G401 (cell line): ENCODE measurements around the gene ZNF487. TPM values are rescaled to one million over a fixed set of nuclear protein-coding genes. Genes with fewer than 3 reads are reported as not detected.
"Not testable (repeated sequence)": the region's sequence is repeated elsewhere in the genome, so short reads cannot be mapped to it uniquely, and the experiment has no call there.

Source experiments
- DNase-seq: peaks from one replicate; pipeline ENCODE4 v3.0.0-alpha.2; 2015; ENCODE audit warnings: low spot score
- in situ Hi-C: cut with HindIII; loops from 2 replicates; pipeline ENCODE4 v1.10.0; 2016; ENCODE audit warnings: low sequenced_read_pairs, mixed read lengths
- total RNA-seq: library from RNA; depleted of rRNA; stranded (reverse); fragments of >200 nt; shearing (Covaris generic); gene quantifications from 2 replicates; pipeline ENCODE4 v1.2.3, GENCODE V29; 2014

The ZNF487 gene
- total RNA-seq, 1 experiment from 2014 or later: 10.5 TPM

- in situ Hi-C loops: no loop called here
- DNase-seq: no peak
These were observed 33.9 kb upstream of the ZNF487 start for GRCh38 chr10:43402880-43403452.

- DNase-seq: no peak
- in situ Hi-C loops: no loop called here
These were observed 32.8 kb upstream of the ZNF487 start for GRCh38 chr10:43403911-43404703.

- in situ Hi-C loops: no loop called here
- no peak for DNase-seq
These were observed 32.2 kb upstream of the ZNF487 start for GRCh38 chr10:43404704-43405084.

- DNase-seq: no peak
- in situ Hi-C loops: no loop called here
These were observed 29.7 kb upstream of the ZNF487 start for GRCh38 chr10:43407148-43407575.

DNA sequence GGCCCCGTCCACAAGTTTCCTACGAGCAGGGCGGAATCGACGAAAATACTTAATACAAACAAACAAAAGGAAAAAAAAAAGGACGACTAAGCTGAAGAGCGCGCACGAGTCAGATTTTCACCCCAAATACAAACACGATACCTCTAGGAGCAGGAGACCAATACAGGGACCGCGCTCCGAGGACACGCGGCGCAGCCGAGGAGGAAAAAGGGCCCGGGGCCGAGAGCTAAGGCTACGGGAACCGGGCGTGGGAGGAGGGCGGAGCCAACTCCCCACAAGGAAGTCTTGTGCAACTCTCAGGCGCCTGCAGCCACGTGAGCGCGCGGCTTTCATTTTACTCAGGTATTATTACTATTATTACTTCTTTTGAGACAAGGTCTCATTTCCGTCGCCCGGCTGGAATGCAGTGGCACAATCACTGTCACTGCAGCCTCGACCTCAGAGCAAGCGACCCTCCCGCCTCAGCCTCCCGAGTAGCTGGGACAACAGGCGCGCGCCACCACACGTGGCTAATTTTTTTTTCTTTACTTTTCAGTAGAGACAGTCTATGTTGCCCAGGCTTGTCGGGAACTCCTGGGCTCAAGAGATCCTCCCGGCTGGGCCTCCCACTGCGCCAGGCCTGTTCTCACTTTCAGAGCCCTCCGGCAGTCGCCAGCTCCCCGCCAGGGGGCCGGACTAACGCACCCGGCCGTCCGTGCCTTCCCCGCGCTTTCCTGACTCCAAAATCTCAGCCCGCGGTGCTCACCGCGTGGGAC is 29.2 kb upstream of the ZNF487 start:
- in situ Hi-C loops: no loop called here

DNA sequence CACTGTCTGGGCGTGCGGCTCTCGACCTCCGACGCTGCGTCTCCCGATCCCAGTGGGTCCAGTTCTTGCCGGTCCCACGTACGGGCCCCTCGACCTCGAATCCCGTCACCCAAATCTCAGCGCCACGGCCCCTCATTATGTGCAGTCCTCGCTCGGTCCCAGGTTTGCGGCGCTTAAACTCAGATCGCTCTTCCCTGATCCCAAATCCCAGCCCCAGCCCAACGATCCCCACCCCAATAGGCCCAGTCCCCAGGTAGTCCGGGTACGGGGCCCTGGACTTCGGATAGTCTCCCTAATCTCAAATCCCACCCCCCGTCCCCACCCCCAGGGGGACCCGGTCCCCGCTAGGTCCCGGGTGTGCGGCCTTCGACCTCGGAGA is 28.6 kb upstream of the ZNF487 start:
- in situ Hi-C loops: no loop called here
- no peak for DNase-seq

More for the DNA sequence above, 29.2 kb upstream of the ZNF487 start:
- peak; percentile 80 for DNase-seq

DNA sequence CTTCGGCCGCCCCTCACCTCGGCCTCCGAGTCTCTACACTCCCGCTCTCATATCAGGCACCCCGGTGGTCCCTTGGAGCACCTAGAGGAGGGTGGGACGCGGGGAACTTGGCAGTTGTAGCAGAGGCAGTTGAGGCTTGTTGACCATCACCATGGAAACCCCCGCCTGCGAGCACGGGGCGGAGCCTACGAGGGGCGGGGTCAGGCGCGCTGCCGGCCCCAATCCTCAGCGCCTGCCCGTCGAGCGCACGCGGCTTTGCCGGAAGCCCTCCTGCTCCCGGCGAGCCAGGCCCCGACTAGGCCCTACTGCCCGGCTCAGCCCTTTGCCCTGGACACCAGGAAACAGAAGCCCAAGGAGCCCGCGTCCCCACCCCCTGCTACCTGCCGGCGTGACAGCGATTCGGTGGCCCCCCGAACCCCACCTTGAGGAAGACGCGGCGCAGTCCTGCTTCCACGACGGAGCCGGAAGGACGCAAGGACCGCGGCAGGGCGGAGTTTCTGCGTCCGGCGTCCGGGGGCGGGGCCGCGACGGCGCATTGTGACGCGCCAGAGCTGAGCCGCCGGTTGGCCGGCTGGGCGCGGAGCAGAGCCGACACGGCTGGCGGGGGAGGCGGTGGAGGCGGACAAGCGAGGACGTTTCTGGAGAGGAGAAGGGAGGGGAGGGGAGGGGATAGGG is 28.1 kb upstream of the ZNF487 start, which contains the start of gene HNRNPF:
HNRNPF (minus strand) TSS at position 477 of the 675 bp plus-strand sequence. CDS start 21,302 bp downstream, outside the sequence.
- in situ Hi-C loops: no loop called here
- DNase-seq: peak; percentile 96

- DNase-seq: peak; percentile 37
- in situ Hi-C loops: no loop called here
These were observed 27.4 kb upstream of the ZNF487 start for GRCh38 chr10:43409385-43410109.

GRCh38 chr10:43410345-43410744 is 26.6 kb upstream of the ZNF487 start:
- no peak for DNase-seq
- in situ Hi-C loops: no loop called here

- in situ Hi-C loops: no loop called here
- DNase-seq: no peak
These were observed 25.4 kb upstream of the ZNF487 start for GRCh38 chr10:43411536-43411935.

GRCh38 chr10:43415544-43415943 is 21.4 kb upstream of the ZNF487 start:
- DNase-seq: no peak
- in situ Hi-C loops: no loop called here

DNA sequence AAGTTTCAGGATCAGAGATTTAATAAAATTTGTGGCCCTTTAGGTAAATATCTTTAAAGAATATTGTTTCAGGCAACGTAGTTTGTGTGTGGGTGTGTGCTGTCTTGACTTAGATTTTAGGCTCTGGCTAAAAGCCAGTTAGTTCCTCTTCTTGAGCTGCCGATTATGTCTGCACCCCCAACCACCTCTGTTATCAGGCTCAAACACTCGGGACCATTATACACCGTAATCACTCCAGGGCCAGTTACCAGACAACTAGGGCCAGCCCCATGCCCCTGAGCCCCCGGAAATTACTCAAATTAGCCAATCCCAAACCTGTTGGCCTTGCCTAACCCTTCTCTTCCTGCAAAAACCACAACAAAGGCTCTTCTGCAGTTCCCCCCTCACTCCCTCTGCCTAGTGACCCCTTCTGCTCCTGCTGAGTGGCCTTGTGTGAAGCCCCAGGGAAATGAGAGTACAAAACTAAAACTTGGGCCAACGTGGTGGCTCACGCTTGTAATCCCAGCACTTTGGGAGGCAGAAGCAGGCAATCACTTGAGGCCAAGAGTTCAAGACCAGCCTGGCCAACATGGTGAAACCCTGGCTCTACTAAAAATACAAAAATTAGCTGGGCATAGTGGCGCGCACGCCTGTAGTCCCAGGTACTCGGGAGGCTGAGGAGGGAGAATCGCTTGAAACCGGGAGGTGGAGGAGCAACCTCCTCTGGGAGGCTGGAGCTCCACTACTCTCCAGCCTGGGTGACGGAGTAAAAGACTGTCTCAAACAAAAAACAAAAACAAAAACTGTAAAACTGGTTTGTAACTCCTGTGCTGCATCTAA is 18.8 kb upstream of the ZNF487 start:
- in situ Hi-C loops: no loop called here
- no peak for DNase-seq

DNA sequence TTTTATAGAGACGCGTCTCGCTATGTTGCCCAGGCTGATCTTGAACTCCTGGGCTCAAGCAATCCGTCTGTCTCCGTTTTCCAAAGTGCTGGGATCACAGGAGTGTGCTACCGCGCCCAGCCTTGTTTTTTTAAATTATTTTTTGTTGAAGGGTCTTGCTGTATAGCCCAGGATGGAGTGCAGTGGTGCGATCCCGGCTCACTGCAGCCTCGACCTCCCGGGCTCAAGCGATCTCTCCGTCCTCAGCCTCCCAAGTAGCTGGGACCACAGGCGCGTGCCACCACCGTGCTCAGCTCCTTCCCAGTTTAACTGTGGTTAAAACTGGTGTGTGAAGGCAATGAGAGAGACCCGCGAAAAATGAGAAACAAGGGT is 16.9 kb upstream of the ZNF487 start:
- in situ Hi-C loops: no loop called here
- peak; percentile 14 for DNase-seq

GRCh38 chr10:43420369-43421200 is 16.3 kb upstream of the ZNF487 start:
- peak; percentile 78 for DNase-seq
- in situ Hi-C loops: no loop called here

DNA sequence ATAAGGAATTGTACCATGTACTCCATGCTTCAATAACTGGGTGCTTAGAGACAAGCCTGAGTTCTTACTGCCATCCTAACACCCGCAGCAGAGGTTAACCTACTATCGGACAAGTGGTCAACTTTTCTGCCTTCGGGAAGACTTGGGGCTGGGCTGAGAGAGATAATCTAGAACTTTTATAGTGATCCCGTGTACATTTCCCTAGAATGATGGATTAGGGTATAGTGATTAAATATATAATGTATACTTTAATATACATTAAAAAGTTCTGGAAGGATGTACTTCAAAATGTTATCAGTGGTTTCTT is 15.8 kb upstream of the ZNF487 start:
- in situ Hi-C loops: no loop called here
- DNase-seq: no peak

DNA sequence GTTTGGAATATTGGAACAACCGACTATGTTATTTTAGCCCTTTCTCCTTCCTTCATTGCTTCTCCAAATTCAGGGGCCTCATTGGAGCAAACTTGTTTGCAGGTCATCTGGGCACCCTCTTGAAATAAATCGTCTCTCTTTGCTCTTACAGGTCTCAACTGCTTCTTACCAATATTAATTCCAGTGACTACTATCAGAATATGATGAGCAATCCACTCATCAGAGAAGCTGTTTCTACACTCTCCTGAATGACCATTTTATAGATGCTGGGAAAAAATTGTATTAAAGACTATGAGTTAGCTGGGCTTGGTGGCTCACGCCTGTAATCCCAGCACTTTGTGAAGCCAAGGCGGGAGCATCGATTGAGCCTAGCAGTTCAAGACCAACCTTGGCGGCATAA is 15.4 kb upstream of the ZNF487 start:
- DNase-seq: no peak
- in situ Hi-C loops: no loop called here

DNA sequence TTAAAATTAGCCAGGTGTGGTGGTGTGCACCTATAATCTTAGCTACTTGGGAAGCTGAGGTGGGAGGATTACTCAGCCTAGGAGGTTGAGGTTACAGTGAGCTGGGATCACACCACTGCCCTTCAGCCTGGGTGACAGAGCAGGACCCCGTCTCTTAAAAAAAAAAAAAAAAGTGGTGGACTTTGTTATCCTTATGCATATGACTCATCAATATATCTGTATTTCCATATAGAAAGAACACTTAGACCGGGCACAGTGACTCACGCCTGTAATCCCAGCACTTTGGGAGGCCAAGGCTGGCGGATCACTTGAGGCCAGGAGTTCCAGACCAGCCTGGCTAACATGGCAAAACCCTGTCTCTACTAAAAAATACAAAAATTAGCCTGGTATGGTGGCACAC is 15.0 kb upstream of the ZNF487 start:
- in situ Hi-C loops, DNase-seq: not testable (repeated sequence)

DNA sequence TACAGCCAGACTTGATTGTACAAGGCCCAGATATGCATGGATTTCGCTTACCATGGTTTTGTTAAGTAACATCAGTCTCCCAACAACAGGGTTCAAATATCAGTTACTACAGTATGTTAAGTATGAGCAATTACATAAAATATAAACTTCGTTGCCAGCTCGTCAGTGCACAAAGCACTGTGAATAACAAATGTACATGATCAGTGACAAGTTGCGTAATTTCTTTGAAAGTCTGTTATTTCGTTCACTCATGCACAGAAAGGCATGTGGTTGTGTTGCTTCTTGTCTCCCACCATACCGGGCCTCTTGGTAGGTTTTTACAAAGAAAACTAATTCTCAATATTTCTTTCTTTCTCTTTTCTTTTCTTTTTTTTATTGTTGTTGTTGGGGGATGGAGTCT is 12.5 kb upstream of the ZNF487 start:
- no peak for DNase-seq
- in situ Hi-C loops: no loop called here
